Gastroesophageal sphincter (tissue), 4 donors: Measurements from ENCODE around the gene CYRIA. TPM values are rescaled to one million over a fixed set of nuclear protein-coding genes. Genes with fewer than 3 reads are reported as not detected.
A peak's percentile ranks its signal among the peaks of the same experiment; 100 is the strongest.

Source experiments
- ATAC-seq: fragments of 150-250 bp; one replicate; pipeline ENCODE4 v1.9.1; 2016; ENCODE audit warnings: mild to moderate bottlenecking, moderate library complexity
- H3K27ac ChIP-seq, 4 donors: fragments of 200-600 bp; sonication (generic) in 3 of 4; 1 replicate in 3 of 4; 2 replicates in 1 of 4; pipeline ENCODE4 v1.5.1; 2016 to 2019
- H3K27me3 ChIP-seq: fragments of 200-600 bp; sonication (generic); one replicate; pipeline ENCODE4 v1.5.1; 2019
- H3K36me3 ChIP-seq, 2 donors: fragments of 200-600 bp; sonication (generic); one replicate each; pipeline ENCODE4 v1.5.1; 2019; ENCODE audit warnings: control low read depth in 1 of 2
- H3K4me1 ChIP-seq, 3 donors: fragments of 200-600 bp; sonication (generic); 1 replicate in 2 of 3; 2 replicates in 1 of 3; pipeline ENCODE4 v1.5.1; 2016 to 2019; ENCODE audit warnings: control low read depth in 2 of 3
- H3K4me3 ChIP-seq, 2 donors: fragments of 200-600 bp; sonication (generic); one replicate each; pipeline ENCODE4 v1.5.1; 2019; ENCODE audit warnings: mild to moderate bottlenecking in 1 of 2, moderate library complexity in 1 of 2
- H3K9me3 ChIP-seq, 3 donors: fragments of 200-600 bp; sonication (generic); one replicate each; pipeline ENCODE4 v1.5.1; 2017 to 2019; ENCODE audit warnings: control low read depth in 2 of 3
- EP300 ChIP-seq: sonication (generic); formaldehyde crosslinking; IDR thresholded peaks from one replicate; pipeline ENCODE4 v1.6.1; 2017; ENCODE audit warnings: antibody characterized with exemption, mild to moderate bottlenecking
- POLR2A ChIP-seq, 2 donors: fragments of 450-650 bp; IDR thresholded peaks; one replicate each; pipeline ENCODE4 v1.6.1; 2017; ENCODE audit warnings: antibody characterized with exemption in 2 of 2, mild to moderate bottlenecking in 2 of 2, moderate library complexity in 1 of 2
- POLR2AphosphoS5 ChIP-seq: sonication (generic); formaldehyde crosslinking; IDR thresholded peaks from one replicate; pipeline ENCODE4 v1.6.1; 2017; ENCODE audit warnings: antibody characterized with exemption
- WGBS, 2 donors: methylation state at CpG; one replicate each; pipeline ENCODE4 v1.1.5; 2018; ENCODE audit warnings: low coverage in 1 of 2; 5-methylcytosine and 5-hydroxymethylcytosine counted together
- total RNA-seq, 4 donors: library from RNA; depleted of rRNA; stranded (reverse); fragments of >200 nt; gene quantifications; one replicate each; pipeline ENCODE4 v1.1.0, GENCODE V29; 2016
- TF ChIP-seq, protein P1 (sequence below), 4 experiments: fragments of 200-600 bp in 2 of 4; fragments of 450-650 bp in 2 of 4; sonication (generic) in 1 of 4; IDR thresholded peaks; one replicate each; pipeline ENCODE4 v1.5.1; 2017 to 2019; ENCODE audit warnings: antibody characterized with exemption in 4 of 4, mild to moderate bottlenecking in 2 of 4, moderate library complexity in 2 of 4

Gene CYRIA
- total RNA-seq, 4 donors from 2014 or later: 9.3 to 20.7 (median 13.4) TPM

DNA sequence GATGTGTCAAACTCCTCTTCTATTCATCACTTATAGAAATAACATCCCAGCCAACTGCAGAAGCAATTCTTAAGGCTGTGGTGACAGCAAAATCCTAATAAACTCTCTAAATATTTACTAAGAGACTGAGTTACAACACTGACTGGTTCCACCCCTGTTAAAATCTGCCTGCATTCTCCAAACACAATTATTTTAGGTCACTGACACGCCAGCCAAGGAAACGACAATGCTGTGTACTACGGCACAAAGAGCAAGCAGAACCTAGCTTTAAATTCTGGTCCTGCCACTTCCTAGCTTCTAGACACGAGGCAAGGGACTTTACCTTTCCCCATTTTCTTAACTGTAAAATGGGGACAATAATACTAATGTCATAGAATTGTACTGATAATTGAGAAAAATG is 4.1 kb downstream of the CYRIA start:
- WGBS, 2 donors: 9 to 23% methylated on average over 4 of the region's 4 CpGs
- H3K27ac ChIP-seq: peak overlapping the region in 2 of 4 donors; percentile 27 to 28
- no peak for TF ChIP-seq EP300
- peak; percentile 28 for TF ChIP-seq POLR2AphosphoS5

DNA sequence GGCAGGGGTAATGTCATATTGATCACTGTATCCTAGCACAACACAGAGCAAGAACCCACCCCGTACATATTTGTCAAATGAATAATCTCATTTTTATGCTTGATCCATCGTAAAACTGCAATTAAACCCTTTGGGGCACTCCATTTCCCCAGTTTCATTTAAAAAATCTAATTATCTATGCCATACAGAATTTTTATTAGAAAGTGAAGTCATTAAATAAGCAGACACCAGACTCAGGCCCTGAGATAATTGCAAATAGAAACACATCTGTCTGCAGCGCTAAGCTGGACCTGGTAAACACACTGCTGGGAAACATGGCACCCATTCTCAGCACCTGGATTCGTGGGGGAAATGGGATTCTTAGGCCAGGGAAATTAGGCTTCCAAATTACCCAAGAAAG is 5.1 kb downstream of the CYRIA start:
- Histone ChIP-seq H3K4me3 (no peak overlapping the region), H3K36me3 (no peaks in the 10 kb centered on the region), H3K27ac (no peak overlapping the region), H3K9me3 (no peaks in the 10 kb centered on the region), H3K4me1 (peaks cover 3 to 96% (median 35%) of the 10 kb centered on the region in 3 donors), H3K27me3 (no peaks in the 10 kb centered on the region)
- no peak for ATAC-seq
- 39 to 63% methylated on average over 2 to 4 of the region's 4 CpGs for WGBS, 2 donors
- TF ChIP-seq, protein P1, sequence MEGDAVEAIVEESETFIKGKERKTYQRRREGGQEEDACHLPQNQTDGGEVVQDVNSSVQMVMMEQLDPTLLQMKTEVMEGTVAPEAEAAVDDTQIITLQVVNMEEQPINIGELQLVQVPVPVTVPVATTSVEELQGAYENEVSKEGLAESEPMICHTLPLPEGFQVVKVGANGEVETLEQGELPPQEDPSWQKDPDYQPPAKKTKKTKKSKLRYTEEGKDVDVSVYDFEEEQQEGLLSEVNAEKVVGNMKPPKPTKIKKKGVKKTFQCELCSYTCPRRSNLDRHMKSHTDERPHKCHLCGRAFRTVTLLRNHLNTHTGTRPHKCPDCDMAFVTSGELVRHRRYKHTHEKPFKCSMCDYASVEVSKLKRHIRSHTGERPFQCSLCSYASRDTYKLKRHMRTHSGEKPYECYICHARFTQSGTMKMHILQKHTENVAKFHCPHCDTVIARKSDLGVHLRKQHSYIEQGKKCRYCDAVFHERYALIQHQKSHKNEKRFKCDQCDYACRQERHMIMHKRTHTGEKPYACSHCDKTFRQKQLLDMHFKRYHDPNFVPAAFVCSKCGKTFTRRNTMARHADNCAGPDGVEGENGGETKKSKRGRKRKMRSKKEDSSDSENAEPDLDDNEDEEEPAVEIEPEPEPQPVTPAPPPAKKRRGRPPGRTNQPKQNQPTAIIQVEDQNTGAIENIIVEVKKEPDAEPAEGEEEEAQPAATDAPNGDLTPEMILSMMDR (IDR thresholded peaks at IDR 0.05): no peak
- no peak for TF ChIP-seq POLR2AphosphoS5
- no peak for TF ChIP-seq EP300
- TF ChIP-seq POLR2A (IDR thresholded peaks at IDR 0.05): no peak

More for the DNA sequence above, 4.1 kb downstream of the CYRIA start:
- Histone ChIP-seq H3K36me3 (no peaks in the 10 kb centered on the region), H3K9me3 (no peaks in the 10 kb centered on the region), H3K4me1 (peaks cover 3 to 93% (median 36%) of the 10 kb centered on the region in 3 donors), H3K27me3 (no peaks in the 10 kb centered on the region), H3K4me3 (no peak overlapping the region)
- ATAC-seq: no peak

DNA sequence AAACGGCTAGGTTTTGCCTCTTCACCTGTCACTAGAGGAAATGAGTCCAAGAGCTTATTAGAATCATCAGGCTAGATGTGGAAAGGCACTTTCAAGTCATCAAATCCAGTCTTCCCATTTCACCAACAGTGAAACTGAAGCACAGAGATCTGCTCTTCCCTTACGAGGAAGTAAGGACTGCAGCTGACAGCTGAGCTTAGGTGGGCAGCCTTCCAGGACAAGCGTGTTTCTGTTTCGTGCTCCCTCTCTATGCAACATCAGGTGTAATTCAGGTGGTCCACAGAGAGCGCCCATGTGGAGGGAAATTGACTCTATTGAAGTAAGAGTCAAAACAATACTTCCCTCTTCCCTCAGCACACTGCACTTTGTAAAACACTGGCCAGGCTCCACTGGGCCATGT is 5.5 kb downstream of the CYRIA start:
- 55 to 62% methylated on average over 5 of the region's 5 CpGs for WGBS, 2 donors
- Histone ChIP-seq H3K4me1 (peaks cover 3 to 99% (median 35%) of the 10 kb centered on the region in 3 donors), H3K27ac (no peak overlapping the region), H3K27me3 (no peaks in the 10 kb centered on the region), H3K4me3 (no peak overlapping the region), H3K9me3 (no peaks in the 10 kb centered on the region), H3K36me3 (no peaks in the 10 kb centered on the region)
- no peak for ATAC-seq
- TF ChIP-seq, protein P1 (IDR thresholded peaks at IDR 0.05): no peak
- TF ChIP-seq POLR2AphosphoS5: no peak
- no peak for TF ChIP-seq EP300
- no peak for TF ChIP-seq POLR2A (IDR thresholded peaks at IDR 0.05)

DNA sequence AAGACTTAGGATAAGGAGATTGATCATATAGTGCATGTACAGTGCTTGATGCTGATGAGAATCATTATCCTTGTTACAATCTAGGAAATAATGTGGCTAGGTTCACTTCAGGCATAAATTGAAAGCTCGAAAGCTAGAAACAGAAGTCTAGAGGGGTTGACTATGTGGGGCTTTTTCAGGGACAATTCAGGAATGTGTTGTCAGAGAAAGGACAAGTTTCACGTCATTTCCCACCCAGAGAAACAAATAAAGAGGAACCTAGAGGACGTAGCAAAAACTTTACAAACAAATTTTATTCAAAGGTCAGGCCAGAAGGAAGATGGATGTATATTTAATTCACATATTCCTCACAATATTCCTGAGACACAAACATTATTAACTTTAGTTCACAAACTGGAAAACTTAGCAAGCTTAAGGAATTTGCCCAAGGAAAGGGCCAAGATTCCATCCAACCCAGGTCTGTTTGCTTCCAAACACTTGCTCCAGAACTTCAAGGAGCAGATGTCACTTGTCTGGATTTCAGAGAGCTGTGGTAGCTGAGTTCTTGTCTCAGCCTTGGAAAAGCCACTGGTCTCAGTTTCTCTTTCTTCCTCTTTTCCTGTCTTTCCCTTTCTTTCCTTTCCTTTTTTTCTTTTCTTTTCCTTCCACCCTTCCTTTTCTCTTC is 7.4 kb downstream of the CYRIA start:
- Histone ChIP-seq H3K4me3 (no peak overlapping the region), H3K9me3 (no peaks in the 10 kb centered on the region), H3K4me1 (peaks cover 4 to 99% (median 30%) of the 10 kb centered on the region in 3 donors), H3K27me3 (no peaks in the 10 kb centered on the region), H3K27ac (peak overlapping the region in 3 of 4 donors; percentile 36 to 55 (median 43)), H3K36me3 (no peaks in the 10 kb centered on the region)
- no peak for TF ChIP-seq POLR2A (IDR thresholded peaks at IDR 0.05)
- TF ChIP-seq, protein P1 (IDR thresholded peaks at IDR 0.05): no peak
- no peak for TF ChIP-seq EP300
- TF ChIP-seq POLR2AphosphoS5: peak; percentile 21
- WGBS, 2 donors: 19 to 36% methylated on average over 3 of the region's 3 CpGs
- peak; percentile 50 for ATAC-seq

DNA sequence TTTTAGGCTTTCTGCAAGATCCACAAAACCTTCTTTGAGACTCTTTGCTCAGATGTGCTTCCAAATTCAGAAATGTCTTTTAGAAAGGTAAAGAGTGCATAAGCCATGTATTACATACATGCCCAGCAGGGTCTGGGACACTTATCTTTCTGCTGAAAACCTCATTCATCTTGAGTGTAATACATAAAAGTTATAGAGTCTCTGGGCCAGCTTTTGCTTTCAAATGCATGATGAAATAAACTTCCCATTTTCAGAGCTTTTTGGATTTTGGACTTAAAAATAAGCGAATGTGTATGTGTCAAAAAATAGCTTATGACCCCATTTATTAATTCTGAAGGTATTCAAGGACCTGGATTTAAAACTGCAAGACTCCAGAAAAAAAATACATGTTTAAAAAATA is 8.0 kb downstream of the CYRIA start:
- Histone ChIP-seq H3K27me3 (no peaks in the 10 kb centered on the region), H3K4me1 (peaks cover 7 to 99% (median 30%) of the 10 kb centered on the region in 3 donors), H3K9me3 (no peaks in the 10 kb centered on the region), H3K36me3 (no peaks in the 10 kb centered on the region), H3K4me3 (no peak overlapping the region), H3K27ac (peak overlapping the region in 2 of 4 donors; percentile 36 to 43)
- TF ChIP-seq EP300 (no peak), POLR2AphosphoS5 (no peak), POLR2A (IDR thresholded peaks at IDR 0.05) (no peak)
- TF ChIP-seq, protein P1 (IDR thresholded peaks at IDR 0.05): no peak
- ATAC-seq: no peak
- WGBS, 2 donors: 45 to 75% methylated on average over 1 of the region's 1 CpG
